Stomach (tissue), 8 donors: Measurements from ENCODE around the gene LASP1NB.
A peak's percentile ranks its signal among the peaks of the same experiment; 100 is the strongest.

ENCODE experiments used
- DNase-seq, 2 donors: peaks; one replicate each; pipeline versions ENCODE4 v3.0.0 to v3.0.0-alpha.2; 2013 to 2019
- H3K27ac ChIP-seq, 5 donors: fragments of 200-600 bp in 4 of 5; sonication (generic) in 4 of 5; one replicate each; pipeline ENCODE4 v1.5.1; 2013 to 2019; ENCODE audit warnings: mild to moderate bottlenecking in 1 of 5, moderate library complexity in 1 of 5
- H3K27me3 ChIP-seq, 3 donors: fragments of 200-600 bp; sonication (generic); one replicate each; pipeline ENCODE4 v1.5.1; 2017 to 2019; ENCODE audit warnings: mixed run types in 1 of 3
- H3K36me3 ChIP-seq, 4 donors: fragments of 200-600 bp; sonication (generic); 1 replicate in 3 of 4; 2 replicates in 1 of 4; pipeline ENCODE4 v1.5.1; 2016 to 2019
- H3K4me1 ChIP-seq, 4 donors: fragments of 200-600 bp; sonication (generic); one replicate each; pipeline ENCODE4 v1.5.1; 2016 to 2019
- H3K4me3 ChIP-seq, 4 donors: fragments of 200-600 bp; sonication (generic) in 3 of 4; one replicate each; pipeline ENCODE4 v1.5.1; 2016 to 2019; ENCODE audit warnings: mild to moderate bottlenecking in 1 of 4
- H3K9me3 ChIP-seq, 4 donors: fragments of 200-600 bp; sonication (generic); one replicate each; pipeline ENCODE4 v1.5.1; 2016 to 2019
- CTCF ChIP-seq, 7 experiments: fragments of 450-650 bp in 4 of 7; fragments of 200-600 bp in 3 of 7; sonication (generic) in 3 of 7; IDR thresholded peaks; one replicate each; pipeline ENCODE4 v1.5.1; 2016 to 2019; ENCODE audit warnings: antibody characterized with exemption in 7 of 7, control low read depth in 2 of 7, mild to moderate bottlenecking in 1 of 7
- EP300 ChIP-seq: sonication (generic); formaldehyde crosslinking; IDR thresholded peaks from one replicate; pipeline ENCODE4 v1.6.1; 2017; ENCODE audit warnings: antibody characterized with exemption
- POLR2A ChIP-seq, 4 donors: fragments of 450-650 bp; IDR thresholded peaks; one replicate each; pipeline ENCODE4 v1.6.1; 2016; ENCODE audit warnings: antibody characterized with exemption in 4 of 4, control low read depth in 2 of 4, mild to moderate bottlenecking in 1 of 4, moderate library complexity in 1 of 4
- POLR2AphosphoS5 ChIP-seq, 3 donors: sonication (generic); formaldehyde crosslinking; IDR thresholded peaks; one replicate each; pipeline ENCODE4 v1.6.1; 2016; ENCODE audit warnings: antibody characterized with exemption in 3 of 3
- WGBS, 5 donors: extraction: QIAGEN DNeasy Blood & Tissue Kit in 3 of 5; methylation state at CpG; one replicate each; pipeline versions ENCODE4 v1.1.5 to v1.1.7; 2013 to 2018; 5-methylcytosine and 5-hydroxymethylcytosine counted together
- intact Hi-C: fragments of 100-400 bp; cut with DNase I; formaldehyde crosslinking; loops from one replicate; pipeline ENCODE4 v1.15.1; 2023; ENCODE audit warnings: low total_unique reads
- donor health status: healthy with polysubstance abuse.
- donor health status: Bipolar disorder and iron deficiency.
- donor health status: healthy.

LASP1NB gene

GRCh38 chr17:38885728-38886642 lies 39.4 kb upstream of the LASP1NB start:
- H3K27me3 ChIP-seq: no peaks in the 10 kb centered on the region
- H3K27ac ChIP-seq: peak overlapping the region in 4 of 5 donors; percentile 18 to 61 (median 31)
- TF ChIP-seq POLR2A (IDR thresholded peaks at IDR 0.05): no peak
- TF ChIP-seq POLR2AphosphoS5 (IDR thresholded peaks at IDR 0.05): no peak
- peak in 1 of 2 donors; percentile 78 for DNase-seq
- 39 to 50% (median 43%) methylated on average over 11 of the region's 11 CpGs for WGBS, 5 donors
- H3K4me1 ChIP-seq: peaks cover 72 to 100% (median 93%) of the 10 kb centered on the region in 4 donors
- peak overlapping the region in 1 of 4 donors; percentile 11 for H3K4me3 ChIP-seq
- H3K9me3 ChIP-seq: no peaks in the 10 kb centered on the region
- intact Hi-C loops: no loop called here
- peaks cover 22 to 86% (median 70%) of the 10 kb centered on the region in 4 donors for H3K36me3 ChIP-seq

GRCh38 chr17:38886643-38887010 lies 38.8 kb upstream of the LASP1NB start:
- H3K9me3 ChIP-seq: no peaks in the 10 kb centered on the region
- H3K4me1 ChIP-seq: peaks cover 66 to 100% (median 92%) of the 10 kb centered on the region in 4 donors
- 37 to 61% (median 44%) methylated on average over 4 to 8 of the region's 8 CpGs for WGBS, 5 donors
- H3K36me3 ChIP-seq: peaks cover 26 to 86% (median 73%) of the 10 kb centered on the region in 4 donors
- TF ChIP-seq POLR2A (IDR thresholded peaks at IDR 0.05): no peak
- TF ChIP-seq CTCF (IDR thresholded peaks at IDR 0.05): no peak
- no peak for TF ChIP-seq EP300
- TF ChIP-seq POLR2AphosphoS5 (IDR thresholded peaks at IDR 0.05): no peak
- intact Hi-C loops: no loop called here
- H3K27me3 ChIP-seq: no peaks in the 10 kb centered on the region
- H3K4me3 ChIP-seq: peak overlapping the region in 1 of 4 donors; percentile 11
- H3K27ac ChIP-seq: peak overlapping the region in 3 of 5 donors; percentile 22 to 61 (median 40)
- peak in 1 of 2 donors; percentile 42 for DNase-seq

DNA sequence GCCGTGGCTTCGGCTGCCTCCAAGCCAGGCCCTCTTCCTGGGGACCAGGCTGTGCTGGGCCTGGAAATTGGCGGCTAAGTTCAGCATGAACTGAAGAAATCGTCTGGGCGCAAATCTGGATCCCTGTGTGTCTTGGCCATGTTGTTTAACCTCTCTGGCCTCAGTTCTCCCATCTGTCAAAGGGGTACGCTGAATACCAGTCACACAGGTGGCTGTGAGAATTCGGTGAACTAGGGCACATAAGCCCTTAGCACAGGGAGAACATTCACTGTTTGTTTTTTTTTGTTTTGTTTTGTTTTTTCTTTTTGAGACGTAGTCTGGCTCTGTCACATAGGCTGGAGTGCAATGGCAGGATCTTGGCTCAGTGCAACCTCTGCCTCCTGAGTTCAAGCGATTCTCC lies 36.6 kb upstream of the LASP1NB start:
- H3K36me3 ChIP-seq: peaks cover 40 to 87% (median 83%) of the 10 kb centered on the region in 4 donors
- TF ChIP-seq EP300 (no peak), CTCF (IDR thresholded peaks at IDR 0.05) (no peak), POLR2AphosphoS5 (IDR thresholded peaks at IDR 0.05) (no peak), POLR2A (IDR thresholded peaks at IDR 0.05) (no peak)
- no peak for DNase-seq
- no peak overlapping the region for H3K27ac ChIP-seq
- H3K4me1 ChIP-seq: peaks cover 58 to 100% (median 89%) of the 10 kb centered on the region in 4 donors
- no peak overlapping the region for H3K4me3 ChIP-seq
- 81 to 91% (median 86%) methylated on average over 9 of the region's 9 CpGs for WGBS, 5 donors
- no peaks in the 10 kb centered on the region for H3K27me3 ChIP-seq
- H3K9me3 ChIP-seq: no peaks in the 10 kb centered on the region
- intact Hi-C loops: no loop called here

- Histone ChIP-seq H3K9me3 (no peaks in the 10 kb centered on the region), H3K4me3 (no peak overlapping the region), H3K36me3 (peaks cover 40 to 96% (median 91%) of the 10 kb centered on the region in 4 donors), H3K4me1 (peaks cover 53 to 100% (median 86%) of the 10 kb centered on the region in 4 donors), H3K27ac (peak overlapping the region in 3 of 5 donors; percentile 37 to 49 (median 42)), H3K27me3 (no peaks in the 10 kb centered on the region)
- TF ChIP-seq POLR2A (IDR thresholded peaks at IDR 0.05): no peak
- no peak for TF ChIP-seq EP300
- TF ChIP-seq POLR2AphosphoS5 (IDR thresholded peaks at IDR 0.05): no peak
- TF ChIP-seq CTCF (IDR thresholded peaks at IDR 0.05): no peak
- intact Hi-C loops: no loop called here
- WGBS, 5 donors: 65 to 81% (median 72%) methylated on average over 11 to 12 of the region's 12 CpGs
- no peak for DNase-seq
These were observed 35.5 kb upstream of the LASP1NB start for GRCh38 chr17:38889745-38890409.
